SKM-1 (cell line): ENCODE measurements around the gene FAM227A.

Source experiments
- DNase-seq: peaks from one replicate; lab custom pipeline; 2025; ENCODE audit not compliant: unreplicated experiment; lab: John Stamatoyannopoulos, UW

Gene FAM227A

DNA sequence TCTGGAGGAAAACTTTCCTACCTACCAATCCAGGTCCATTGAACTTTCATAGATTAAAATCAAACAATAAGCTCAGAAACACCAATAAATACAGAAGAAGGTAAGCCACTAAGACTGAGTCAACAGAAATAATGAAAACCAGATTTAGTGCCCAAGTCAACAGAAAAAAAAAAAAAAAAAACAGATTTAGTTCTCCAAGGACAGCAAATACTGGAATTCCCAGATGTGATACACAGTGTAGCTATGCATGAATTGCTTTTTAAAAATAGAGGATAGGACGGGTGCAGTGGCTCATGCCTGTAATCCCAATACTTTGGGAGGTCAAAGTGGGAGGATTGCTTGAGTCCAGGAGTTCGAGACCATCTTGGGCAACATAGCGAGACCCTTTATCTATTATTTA is 101.9 kb downstream of the FAM227A start:
- no peak for DNase-seq

DNA sequence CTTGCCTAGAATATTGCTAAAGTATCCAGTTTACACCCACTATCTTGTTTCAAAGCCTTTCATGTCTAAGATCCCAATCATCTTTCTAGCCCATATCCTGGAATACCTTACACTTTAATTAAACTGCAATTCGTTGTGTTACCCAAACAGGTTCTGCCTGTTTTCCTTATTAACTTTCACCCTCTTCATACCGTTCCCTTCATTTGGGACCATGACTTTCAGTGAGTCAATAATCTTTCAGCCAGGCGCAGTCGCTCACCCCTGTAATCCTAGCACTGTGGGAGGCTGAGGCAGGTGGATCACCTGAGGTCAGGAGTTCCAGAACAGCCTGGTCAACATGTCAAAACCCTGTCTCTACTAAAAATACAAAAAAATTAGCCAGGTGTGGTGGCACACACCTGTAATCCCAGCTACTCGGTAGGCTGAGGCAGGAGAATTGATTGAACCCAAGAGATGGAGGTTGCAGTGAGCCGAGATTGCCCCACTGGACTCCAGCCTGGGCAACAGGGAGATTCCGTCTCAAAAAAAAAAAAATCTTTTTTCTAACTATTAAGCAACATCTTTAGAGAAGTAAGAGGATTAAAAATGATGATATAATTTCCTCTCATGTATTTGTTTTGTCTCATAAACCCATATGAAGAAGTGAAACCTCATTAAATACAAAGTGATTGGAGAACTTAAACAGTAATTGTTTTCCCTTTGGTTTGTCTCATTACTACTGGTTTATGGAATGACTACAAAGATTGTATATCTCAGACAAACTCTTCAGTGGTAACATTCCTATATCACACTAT is 106.9 kb downstream of the FAM227A start:
- DNase-seq = no peak

DNA sequence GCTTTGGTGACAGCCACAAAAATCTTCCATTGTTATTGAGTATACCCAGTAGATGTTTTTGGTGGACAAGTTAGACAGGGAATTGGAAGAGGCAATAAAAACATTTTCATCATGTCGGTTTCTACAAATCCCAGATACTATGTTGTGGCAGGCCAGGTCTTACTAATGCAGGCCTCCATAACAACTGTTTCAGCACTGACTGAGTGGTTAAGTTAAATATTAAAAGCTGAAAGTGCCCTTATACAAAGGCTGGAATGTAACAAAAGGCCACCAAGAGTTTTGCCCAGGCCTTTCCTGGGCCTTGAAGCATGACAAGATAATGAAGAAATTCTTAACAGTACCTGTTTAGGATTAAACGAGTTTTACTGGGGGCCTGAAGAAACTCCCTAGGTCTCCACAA is 115.5 kb downstream of the FAM227A start:
- no peak for DNase-seq

DNA sequence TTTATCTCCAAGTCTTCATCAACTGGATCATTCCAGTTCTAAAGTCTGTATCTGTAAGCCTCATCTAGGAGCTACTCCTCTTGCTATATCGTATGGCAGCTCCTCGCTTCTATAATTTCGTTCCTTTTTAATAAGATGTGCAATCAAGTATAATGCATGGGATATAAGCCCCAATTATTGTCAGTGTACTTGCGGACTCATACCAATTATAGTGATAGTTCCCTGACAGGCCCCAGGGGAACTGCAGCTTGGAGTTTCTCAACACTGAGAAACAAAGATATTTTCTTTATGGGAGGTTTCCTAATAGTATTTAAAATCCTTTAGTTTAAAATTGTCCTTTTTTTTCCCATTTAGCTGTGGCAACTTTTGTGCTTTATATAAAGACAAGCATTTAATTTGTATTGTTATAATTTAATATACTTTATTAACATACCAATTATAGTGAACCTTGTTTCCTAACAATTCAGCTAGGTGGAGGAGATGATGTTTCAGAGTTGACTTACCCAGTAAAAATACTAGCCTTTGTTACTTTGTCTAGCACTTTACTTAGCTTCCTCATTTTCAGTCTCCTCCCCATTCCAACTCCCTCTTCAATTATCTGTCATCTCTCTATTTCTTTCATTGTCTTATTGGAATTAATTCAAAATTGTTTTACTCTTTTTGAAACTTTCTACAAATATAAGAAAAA is 124.8 kb downstream of the FAM227A start:
- peak; percentile 84 for DNase-seq
